ENCODE data around the gene BBOF1. TPM values are rescaled to one million over a fixed set of nuclear protein-coding genes. Genes with fewer than 3 reads are reported as not detected.
"Not testable (repeated sequence)": the region's sequence is repeated elsewhere in the genome, so short reads cannot be mapped to it uniquely, and the experiment has no call there.

The BBOF1 gene
- total RNA-seq, 1 donor from 2014 or later, result 0.91 TPM

- Mint-ChIP-seq H3K36me3 (ENCODE audit: unreplicated experiment) (no peaks in the 10 kb centered on the region), H3K4me3 (ENCODE audit: unreplicated experiment) (peak overlapping the region; percentile 98), H3K9me3 (ENCODE audit: unreplicated experiment) (peaks cover 4% of the 10 kb centered on the region), H3K4me1 (ENCODE audit: low read depth, unreplicated experiment) (peaks cover 3% of the 10 kb centered on the region), H3K27me3 (ENCODE audit: unreplicated experiment) (peaks cover 4% of the 10 kb centered on the region), H3K27ac (ENCODE audit: unreplicated experiment) (no peak overlapping the region)
- DNase-seq, result no peak
- TF ChIP-seq, protein P1, sequence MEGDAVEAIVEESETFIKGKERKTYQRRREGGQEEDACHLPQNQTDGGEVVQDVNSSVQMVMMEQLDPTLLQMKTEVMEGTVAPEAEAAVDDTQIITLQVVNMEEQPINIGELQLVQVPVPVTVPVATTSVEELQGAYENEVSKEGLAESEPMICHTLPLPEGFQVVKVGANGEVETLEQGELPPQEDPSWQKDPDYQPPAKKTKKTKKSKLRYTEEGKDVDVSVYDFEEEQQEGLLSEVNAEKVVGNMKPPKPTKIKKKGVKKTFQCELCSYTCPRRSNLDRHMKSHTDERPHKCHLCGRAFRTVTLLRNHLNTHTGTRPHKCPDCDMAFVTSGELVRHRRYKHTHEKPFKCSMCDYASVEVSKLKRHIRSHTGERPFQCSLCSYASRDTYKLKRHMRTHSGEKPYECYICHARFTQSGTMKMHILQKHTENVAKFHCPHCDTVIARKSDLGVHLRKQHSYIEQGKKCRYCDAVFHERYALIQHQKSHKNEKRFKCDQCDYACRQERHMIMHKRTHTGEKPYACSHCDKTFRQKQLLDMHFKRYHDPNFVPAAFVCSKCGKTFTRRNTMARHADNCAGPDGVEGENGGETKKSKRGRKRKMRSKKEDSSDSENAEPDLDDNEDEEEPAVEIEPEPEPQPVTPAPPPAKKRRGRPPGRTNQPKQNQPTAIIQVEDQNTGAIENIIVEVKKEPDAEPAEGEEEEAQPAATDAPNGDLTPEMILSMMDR (IDR thresholded peaks at IDR 0.05; ENCODE audit: partially characterized antibody, unreplicated experiment), result no peak
These were observed 66.7 kb downstream of the BBOF1 start for GRCh38 chr14:74085828-74086227.

DNA sequence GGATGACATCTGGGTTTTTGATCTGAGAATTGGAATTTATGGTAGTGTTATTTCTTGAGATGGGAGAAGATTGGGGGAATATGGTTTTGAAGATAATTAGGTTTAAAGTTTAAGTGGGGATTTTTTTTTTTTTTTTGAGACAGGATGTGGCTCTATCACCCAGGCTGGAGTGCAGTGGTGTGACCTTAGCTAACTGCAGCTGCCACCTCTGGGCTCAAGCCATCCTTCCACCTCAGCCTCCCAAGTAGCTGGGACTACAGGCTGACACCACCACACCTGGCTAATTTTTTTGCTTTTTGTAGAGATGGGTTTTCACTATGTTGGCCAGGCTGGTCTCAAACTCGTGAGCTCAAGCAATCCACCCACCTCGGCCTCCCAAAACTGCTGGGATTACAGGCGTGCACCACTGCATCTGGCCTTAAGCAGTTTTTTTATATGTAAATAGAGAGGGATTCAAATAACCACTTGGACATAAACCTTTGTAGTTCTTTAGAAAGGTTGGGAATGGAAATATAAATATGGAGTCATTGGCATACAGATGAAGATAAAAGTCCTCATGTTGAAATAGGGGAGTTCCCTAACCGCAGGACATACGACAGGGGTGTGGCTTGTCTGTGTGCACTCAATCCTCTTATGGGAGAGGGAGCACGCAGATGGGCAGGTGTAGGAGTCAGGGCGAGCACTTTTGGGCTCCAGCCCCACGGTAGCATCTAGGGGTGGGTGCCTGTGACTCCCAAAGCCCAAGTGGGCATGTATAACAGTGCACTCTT, 70.3 kb downstream of the BBOF1 start:
- Mint-ChIP-seq H3K4me1 (ENCODE audit: low read depth, unreplicated experiment) (peaks cover 3% of the 10 kb centered on the region), H3K4me3 (ENCODE audit: unreplicated experiment) (no peak overlapping the region), H3K27ac (ENCODE audit: unreplicated experiment) (no peak overlapping the region), H3K9me3 (ENCODE audit: unreplicated experiment) (peaks cover 4% of the 10 kb centered on the region), H3K27me3 (ENCODE audit: unreplicated experiment) (peaks cover 4% of the 10 kb centered on the region), H3K36me3 (ENCODE audit: unreplicated experiment) (no peaks in the 10 kb centered on the region)
- no peak for DNase-seq
- TF ChIP-seq, protein P1 (IDR thresholded peaks at IDR 0.05; ENCODE audit: partially characterized antibody, unreplicated experiment), result no peak

DNA sequence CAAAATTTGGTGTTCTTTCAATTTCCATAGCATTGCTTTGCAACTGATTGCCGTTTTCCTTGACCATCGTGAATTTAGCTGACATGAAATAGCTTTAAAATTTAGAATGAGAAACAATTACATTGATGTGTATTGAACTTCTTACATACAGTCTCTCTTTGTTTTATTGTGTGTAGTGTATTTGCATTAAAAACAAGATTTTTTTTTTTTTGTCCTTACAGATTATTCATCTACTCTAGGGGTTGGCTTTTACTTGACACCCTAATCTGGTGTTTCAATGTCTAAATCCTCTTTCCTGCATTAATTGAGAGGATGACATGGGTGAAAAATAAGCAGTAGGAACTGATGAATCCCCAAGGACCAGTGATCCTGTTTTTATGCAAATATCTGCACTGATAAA, 86.2 kb downstream of the BBOF1 start:
- no peaks in the 10 kb centered on the region for H3K27me3 Mint-ChIP-seq (ENCODE audit: unreplicated experiment)
- TF ChIP-seq, protein P1 (IDR thresholded peaks at IDR 0.05; ENCODE audit: partially characterized antibody, unreplicated experiment), result no peak
- H3K9me3 Mint-ChIP-seq (ENCODE audit: unreplicated experiment), result no peaks in the 10 kb centered on the region
- no peak overlapping the region for H3K4me3 Mint-ChIP-seq (ENCODE audit: unreplicated experiment)
- no peak for DNase-seq
- H3K36me3 Mint-ChIP-seq (ENCODE audit: unreplicated experiment), result no peaks in the 10 kb centered on the region
- no peak overlapping the region for H3K27ac Mint-ChIP-seq (ENCODE audit: unreplicated experiment)
- no peaks in the 10 kb centered on the region for H3K4me1 Mint-ChIP-seq (ENCODE audit: low read depth, unreplicated experiment)

GRCh38 chr14:74109369-74109768, 90.2 kb downstream of the BBOF1 start:
- Mint-ChIP-seq H3K9me3 (ENCODE audit: unreplicated experiment) (no peaks in the 10 kb centered on the region), H3K27me3 (ENCODE audit: unreplicated experiment) (no peaks in the 10 kb centered on the region), H3K4me3 (ENCODE audit: unreplicated experiment) (no peak overlapping the region), H3K27ac (ENCODE audit: unreplicated experiment) (no peak overlapping the region), H3K36me3 (ENCODE audit: unreplicated experiment) (no peaks in the 10 kb centered on the region), H3K4me1 (ENCODE audit: low read depth, unreplicated experiment) (no peaks in the 10 kb centered on the region)
- TF ChIP-seq, protein P1 (IDR thresholded peaks at IDR 0.05; ENCODE audit: partially characterized antibody, unreplicated experiment), result no peak
- DNase-seq, result no peak

DNA sequence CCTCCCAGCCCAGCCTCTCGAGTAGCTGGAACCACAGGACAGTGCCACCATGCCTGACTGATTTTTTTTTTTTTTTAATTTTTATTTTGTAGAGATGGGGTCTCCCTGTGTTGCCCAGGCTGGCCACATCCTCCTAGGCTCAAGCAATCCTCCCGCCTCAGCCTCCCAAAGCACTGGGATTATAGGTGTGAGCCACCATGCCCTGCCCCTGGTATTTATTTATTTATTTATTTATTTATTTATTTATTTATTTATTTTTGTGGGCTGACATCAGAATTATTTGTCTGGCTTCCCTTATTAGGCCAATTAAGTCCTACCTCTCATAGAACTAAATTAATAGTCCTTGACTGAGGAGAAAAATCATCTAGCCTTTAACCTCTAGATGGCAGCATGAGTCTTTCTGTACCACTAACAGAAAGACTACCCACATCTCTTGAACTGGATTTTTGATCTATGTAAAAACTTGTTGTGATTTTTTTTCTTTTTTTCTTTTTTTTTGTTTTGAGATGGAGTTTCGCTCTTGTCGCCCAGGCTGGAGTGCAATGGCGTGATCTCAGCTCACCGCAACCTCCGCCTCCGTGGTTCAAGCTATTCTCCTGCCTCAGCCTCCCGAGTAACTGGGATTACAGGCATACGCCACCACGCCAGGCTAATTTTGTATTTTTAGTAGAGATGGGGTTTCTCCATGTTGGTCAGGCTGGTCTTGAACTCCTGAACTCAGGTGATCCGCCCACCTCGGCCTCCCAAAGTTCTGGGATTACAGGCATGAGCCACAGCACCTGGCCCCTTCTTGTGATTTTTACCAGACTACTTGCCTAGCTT, 92.5 kb downstream of the BBOF1 start:
- not testable (repeated sequence) for H3K4me3 Mint-ChIP-seq (ENCODE audit: unreplicated experiment); H3K27ac Mint-ChIP-seq (ENCODE audit: unreplicated experiment); H3K36me3 Mint-ChIP-seq (ENCODE audit: unreplicated experiment); H3K9me3 Mint-ChIP-seq (ENCODE audit: unreplicated experiment); DNase-seq; H3K27me3 Mint-ChIP-seq (ENCODE audit: unreplicated experiment); H3K4me1 Mint-ChIP-seq (ENCODE audit: low read depth, unreplicated experiment)
- TF ChIP-seq, protein P1 (IDR thresholded peaks at IDR 0.05; ENCODE audit: partially characterized antibody, unreplicated experiment), result peak; percentile 64
